Psoas muscle (tissue), 8 donors: Measurements from ENCODE around the gene VPS33B. TPM values are rescaled to one million over a fixed set of nuclear protein-coding genes. Genes with fewer than 3 reads are reported as not detected.

Source experiments
- ATAC-seq, 4 donors: fragments of 200-7000 bp; cut with Tn5 transposase; one replicate each; pipeline ENCODE4 v1.9.1; 2020; ENCODE audit warnings: moderate library complexity in 3 of 4, mild to moderate bottlenecking in 2 of 4
- DNase-seq, 2 donors: peaks; one replicate each; pipeline ENCODE4 v3.0.0-alpha.2; 2020
- H3K27ac ChIP-seq: fragments of 200-600 bp; one replicate; pipeline ENCODE4 v1.8.0; 2022
- H3K27me3 ChIP-seq, 3 donors: fragments of 200-600 bp in 1 of 3; one replicate each; pipeline versions ENCODE4 v1.6.1 to v1.8.0; 2013 to 2022; ENCODE audit warnings: low read length in 2 of 3, mild to moderate bottlenecking in 2 of 3, moderate library complexity in 1 of 3; ENCODE audit not compliant: insufficient read depth in 3 of 3
- H3K36me3 ChIP-seq, 2 donors: fragments of 200-600 bp in 1 of 2; one replicate each; pipeline versions ENCODE4 v1.6.1 to v1.8.0; 2013 to 2022; ENCODE audit warnings: low read depth in 1 of 2, mild to moderate bottlenecking in 1 of 2, moderate library complexity in 1 of 2; ENCODE audit not compliant: insufficient read depth in 1 of 2
- H3K4me1 ChIP-seq: fragments of 200-600 bp; one replicate; pipeline ENCODE4 v1.8.0; 2022
- H3K4me3 ChIP-seq: fragments of 200-600 bp; one replicate; pipeline ENCODE4 v1.8.0; 2022; ENCODE audit warnings: mild to moderate bottlenecking
- H3K9me3 ChIP-seq: fragments of 200-600 bp; one replicate; pipeline ENCODE4 v1.8.0; 2022
- WGBS, 3 donors: extraction: QIAGEN DNeasy Blood & Tissue Kit; methylation state at CpG; one replicate each; pipeline versions ENCODE4 v1.1.6 to v1.1.7; 2013; 5-methylcytosine and 5-hydroxymethylcytosine counted together
- intact Hi-C, 2 donors: fragments of 100-400 bp; cut with DNase I; formaldehyde crosslinking; loops; one replicate each; pipeline versions ENCODE4 v1.11.0 to v1.14.2; 2022
- polyA plus RNA-seq, 3 donors: library from polyadenylated mRNA; stranded (reverse); fragments of 200-250 nt; gene quantifications; one replicate each; pipeline ENCODE4 v1.2.3, GENCODE V29; 2013
- total RNA-seq, 4 donors: library from RNA; stranded (reverse); fragmentation: NEBNext Ultra II Directional in 2 of 4; extraction: Animal tissue kit (Norgen Biotek cat#: 25700) in 2 of 4; gene quantifications; one replicate each; pipeline versions ENCODE4 v1.2.1 to v1.2.4, GENCODE V29; 2021 to 2023
- TF ChIP-seq, protein P1 (sequence below): fragments of 200-600 bp; IDR thresholded peaks from one replicate; pipeline ENCODE4 v1.8.0; 2022; ENCODE audit warnings: antibody characterized with exemption
- donor health status: healthy with polysubstance abuse.
- donor health status: DM: no; HTN: no; CAD: no; lungs with moderate emphysema.
- donor health status: Bipolar disorder and iron deficiency.
- donor health status: healthy.
- donor health status: DM: yes; HTN: yes; CAD: no.
- donor health status: DM: no; HTN: no; CAD: no.
- donor health status: DM: no; HTN: no; CAD: no.
- donor health status: DM: yes; HTN: yes; CAD: no.

VPS33B gene
- total and polyA plus RNA-seq, 7 donors = 3.2 to 7.5 (median 4.9) TPM

DNA sequence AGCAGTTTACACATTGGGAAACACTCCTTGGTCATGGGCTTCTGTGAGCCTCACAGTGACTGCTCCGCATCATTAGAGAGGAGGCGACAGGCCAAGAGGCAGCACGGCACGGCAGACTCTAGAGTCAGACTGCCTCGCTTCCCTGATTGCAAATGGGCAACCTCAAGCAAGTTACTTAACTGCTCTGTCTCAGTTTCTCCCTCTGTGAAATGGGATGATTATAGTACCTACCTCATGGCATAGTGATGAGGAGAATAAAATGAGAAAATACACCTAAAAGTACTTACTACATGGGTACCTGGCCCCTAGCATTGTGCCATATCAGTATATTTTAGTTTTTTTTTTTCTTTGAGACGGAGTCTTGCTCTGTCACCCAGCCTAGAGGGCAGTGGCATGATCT is 71.7 kb downstream of the VPS33B start:
- no peak for DNase-seq
- TF ChIP-seq, protein P1, sequence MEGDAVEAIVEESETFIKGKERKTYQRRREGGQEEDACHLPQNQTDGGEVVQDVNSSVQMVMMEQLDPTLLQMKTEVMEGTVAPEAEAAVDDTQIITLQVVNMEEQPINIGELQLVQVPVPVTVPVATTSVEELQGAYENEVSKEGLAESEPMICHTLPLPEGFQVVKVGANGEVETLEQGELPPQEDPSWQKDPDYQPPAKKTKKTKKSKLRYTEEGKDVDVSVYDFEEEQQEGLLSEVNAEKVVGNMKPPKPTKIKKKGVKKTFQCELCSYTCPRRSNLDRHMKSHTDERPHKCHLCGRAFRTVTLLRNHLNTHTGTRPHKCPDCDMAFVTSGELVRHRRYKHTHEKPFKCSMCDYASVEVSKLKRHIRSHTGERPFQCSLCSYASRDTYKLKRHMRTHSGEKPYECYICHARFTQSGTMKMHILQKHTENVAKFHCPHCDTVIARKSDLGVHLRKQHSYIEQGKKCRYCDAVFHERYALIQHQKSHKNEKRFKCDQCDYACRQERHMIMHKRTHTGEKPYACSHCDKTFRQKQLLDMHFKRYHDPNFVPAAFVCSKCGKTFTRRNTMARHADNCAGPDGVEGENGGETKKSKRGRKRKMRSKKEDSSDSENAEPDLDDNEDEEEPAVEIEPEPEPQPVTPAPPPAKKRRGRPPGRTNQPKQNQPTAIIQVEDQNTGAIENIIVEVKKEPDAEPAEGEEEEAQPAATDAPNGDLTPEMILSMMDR = no peak
- Histone ChIP-seq H3K9me3 (no peaks in the 10 kb centered on the region), H3K36me3 (peaks cover 5 to 84% of the 10 kb centered on the region in 2 donors), H3K4me3 (no peak overlapping the region), H3K27ac (no peak overlapping the region), H3K4me1 (peaks cover 5% of the 10 kb centered on the region), H3K27me3 (no peaks in the 10 kb centered on the region)
- intact Hi-C loops = no loop called here
- ATAC-seq = no peak
- 97 to 98% (median 97%) methylated on average over 6 of the region's 6 CpGs for WGBS, 3 donors

- no peaks in the 10 kb centered on the region for H3K4me1 ChIP-seq
- 90 to 91% (median 91%) methylated on average over 23 of the region's 23 CpGs for WGBS, 3 donors
- intact Hi-C loops = no loop called here
- no peak overlapping the region for H3K4me3 ChIP-seq
- no peaks in the 10 kb centered on the region for H3K27me3 ChIP-seq
- no peak for ATAC-seq
- peaks cover 5 to 90% of the 10 kb centered on the region in 2 donors for H3K36me3 ChIP-seq
- TF ChIP-seq, protein P1 = no peak
- no peak for DNase-seq
- no peak overlapping the region for H3K27ac ChIP-seq
- no peaks in the 10 kb centered on the region for H3K9me3 ChIP-seq
These were observed 72.3 kb downstream of the VPS33B start for GRCh38 chr15:90949979-90950675.

Other genes with a start within 250 kb of the VPS33B start
- 10 to 100 TPM; 27.2 to 67.8 (median 55.7) TPM for gene FURIN, start 154.0 kb downstream of the VPS33B start, total RNA-seq
- 10 to 100 TPM; 37.6 to 99.3 (median 40.8) TPM for gene FURIN, start 154.0 kb downstream of the VPS33B start, polyA plus RNA-seq
- gene FES, start 138.1 kb downstream of the VPS33B start, total RNA-seq = 1 to 10 TPM; 6.7 to 7.7 (median 7.2) TPM
- 1 to 10 TPM; 4.2 to 8.1 (median 5.5) TPM for gene FES, start 138.1 kb downstream of the VPS33B start, polyA plus RNA-seq
- 100 to 1,000 TPM in 3 of 4 donors, 10 to 100 TPM in 1; 73.0 to 127 (median 121) TPM for gene MAN2A2, start 119.3 kb downstream of the VPS33B start, total RNA-seq
- 100 to 1,000 TPM in 1 of 3 donors, 10 to 100 TPM in 2; 22.9 to 111 (median 41.5) TPM for gene MAN2A2, start 119.3 kb downstream of the VPS33B start, polyA plus RNA-seq
- gene HDDC3, start 90.0 kb downstream of the VPS33B start, total RNA-seq = 10 to 100 TPM in 3 of 4 donors, 1 to 10 TPM in 1; 9.9 to 25.5 (median 12.9) TPM
- 10 to 100 TPM in 2 of 3 donors, 1 to 10 TPM in 1; 7.2 to 23.9 (median 14.0) TPM for gene HDDC3, start 90.0 kb downstream of the VPS33B start, polyA plus RNA-seq
- gene UNC45A, start 87.3 kb downstream of the VPS33B start, total RNA-seq = 10 to 100 TPM; 11.0 to 17.5 (median 12.1) TPM
- gene UNC45A, start 87.3 kb downstream of the VPS33B start, polyA plus RNA-seq = 10 to 100 TPM in 2 of 3 donors, 1 to 10 TPM in 1; 9.2 to 15.3 (median 11.2) TPM
- gene RCCD1, start 67.7 kb downstream of the VPS33B start, total RNA-seq = 1 to 10 TPM; 4.4 to 7.6 (median 5.3) TPM
- gene RCCD1, start 67.7 kb downstream of the VPS33B start, polyA plus RNA-seq = 1 to 10 TPM; 6.0 to 6.8 (median 6.0) TPM
- gene PRC1, start 28.1 kb downstream of the VPS33B start, total RNA-seq = 1 to 10 TPM; 1.6 to 2.2 (median 1.9) TPM
- 1 to 10 TPM in 2 of 3 donors, under 1 TPM in 1; 0.68 to 3.5 (median 1.3) TPM for gene PRC1, start 28.1 kb downstream of the VPS33B start, polyA plus RNA-seq
- gene SV2B, start 77.7 kb upstream of the VPS33B start, total RNA-seq = 10 to 100 TPM in 1 of 4 donors, 1 to 10 TPM in 3; 2.1 to 10.1 (median 4.9) TPM
- under 1 TPM; 0.25 to 0.75 (median 0.64) TPM for gene SV2B, start 77.7 kb upstream of the VPS33B start, polyA plus RNA-seq